Thoracic aorta (tissue), 2 donors: ENCODE results near the gene DMWD. TPM values are rescaled to one million over a fixed set of nuclear protein-coding genes. Genes with fewer than 3 reads are reported as not detected.

ENCODE experiments used
- ATAC-seq: fragments of 150-250 bp; one replicate; pipeline ENCODE4 v1.8.0; 2017; ENCODE audit warnings: low read depth; ENCODE audit not compliant: insufficient number of reproducible peaks, low FRiP score
- DNase-seq: peaks from one replicate; pipeline ENCODE4 v3.0.0-alpha.2; 2020; ENCODE audit warnings: low spot score
- H3K27ac ChIP-seq, 2 donors: fragments of 200-600 bp; sonication (generic); 1 replicate in 1 of 2; 2 replicates in 1 of 2; pipeline ENCODE4 v1.5.1; 2016; ENCODE audit warnings: mild to moderate bottlenecking in 2 of 2, moderate library complexity in 2 of 2
- H3K27me3 ChIP-seq: fragments of 200-600 bp; sonication (generic); replicated peaks from 2 replicates; pipeline ENCODE4 v1.6.0; 2016; ENCODE audit warnings: mild to moderate bottlenecking; ENCODE audit not compliant: insufficient read depth
- H3K36me3 ChIP-seq: fragments of 200-600 bp; sonication (generic); one replicate; pipeline ENCODE4 v1.5.1; 2016
- H3K4me1 ChIP-seq, 2 donors: fragments of 200-600 bp; sonication (generic); 1 replicate in 1 of 2; 2 replicates in 1 of 2; pipeline versions ENCODE4 v1.5.1 to v1.6.0; 2016; ENCODE audit warnings: low read depth in 2 of 2, mild to moderate bottlenecking in 1 of 2; ENCODE audit not compliant: control insufficient read depth in 1 of 2
- H3K4me3 ChIP-seq: fragments of 200-600 bp; sonication (generic); 2 replicates; pipeline ENCODE4 v1.5.1; 2016; ENCODE audit warnings: mild to moderate bottlenecking
- H3K9me3 ChIP-seq: fragments of 200-600 bp; sonication (generic); 2 replicates; pipeline ENCODE4 v1.5.1; 2016
- CTCF ChIP-seq: fragments of 200-600 bp; sonication (generic); IDR thresholded peaks from one replicate; pipeline ENCODE4 v1.5.1; 2019; ENCODE audit warnings: antibody characterized with exemption
- total RNA-seq, 2 donors: library from RNA; depleted of rRNA; stranded (reverse); fragments of >200 nt; gene quantifications; one replicate each; pipeline versions ENCODE4 v1.1.0 to v1.2.3, GENCODE V29; 2016

The DMWD gene
- total RNA-seq, 2 donors from 2014 or later = 79.1 to 91.1 TPM

GRCh38 chr19:45793876-45794275 is 1.2 kb upstream of the DMWD start:
- Histone ChIP-seq H3K4me3 (no peak overlapping the region), H3K27ac (no peak overlapping the region)
- ATAC-seq = no peak

GRCh38 chr19:45793178-45793564 is 526 bp upstream of the DMWD start:
- Histone ChIP-seq H3K27me3 (no peaks in the 10 kb centered on the region), H3K27ac (peak overlapping the region in 1 of 2 donors; percentile 41), H3K4me3 (peak overlapping the region; percentile 89), H3K4me1 (peaks cover 17 to 18% of the 10 kb centered on the region in 2 donors), H3K36me3 (peaks cover 18% of the 10 kb centered on the region), H3K9me3 (no peaks in the 10 kb centered on the region)
- no peak for TF ChIP-seq CTCF
- ATAC-seq = no peak
- no peak for DNase-seq

More at GRCh38 chr19:45793876-45794275, 1.2 kb upstream of the DMWD start:
- peaks cover 11% of the 10 kb centered on the region for H3K36me3 ChIP-seq
- no peak for DNase-seq
- peaks cover 17 to 24% of the 10 kb centered on the region in 2 donors for H3K4me1 ChIP-seq
- no peaks in the 10 kb centered on the region for H3K27me3 ChIP-seq
- no peak for TF ChIP-seq CTCF
- H3K9me3 ChIP-seq = no peaks in the 10 kb centered on the region

- Histone ChIP-seq H3K36me3 (peaks cover 30% of the 10 kb centered on the region), H3K4me1 (peaks cover 17 to 18% of the 10 kb centered on the region in 2 donors), H3K27ac (peak overlapping the region; percentile 65 to 67), H3K9me3 (no peaks in the 10 kb centered on the region), H3K4me3 (peak overlapping the region; percentile 89), H3K27me3 (no peaks in the 10 kb centered on the region)
- ATAC-seq (no peak), DNase-seq (no peak)
- no peak for TF ChIP-seq CTCF
Observed at GRCh38 chr19:45791744-45792469, 738 bp downstream of the DMWD start.

GRCh38 chr19:45790942-45791341 is 1.7 kb downstream of the DMWD start:
- Histone ChIP-seq H3K36me3 (peaks cover 31% of the 10 kb centered on the region), H3K27me3 (no peaks in the 10 kb centered on the region), H3K4me1 (peaks cover 17 to 18% of the 10 kb centered on the region in 2 donors), H3K4me3 (no peak overlapping the region), H3K9me3 (no peaks in the 10 kb centered on the region), H3K27ac (no peak overlapping the region)
- no peak for TF ChIP-seq CTCF
- ATAC-seq (no peak), DNase-seq (no peak)

- ATAC-seq = no peak
Observed at GRCh38 chr19:45789035-45789786, 3.4 kb downstream of the DMWD start.

More at GRCh38 chr19:45789035-45789786, 3.4 kb downstream of the DMWD start:
- H3K36me3 ChIP-seq = peaks cover 36% of the 10 kb centered on the region
- H3K4me3 ChIP-seq = no peak overlapping the region
- no peak for DNase-seq
- TF ChIP-seq CTCF = no peak
- no peaks in the 10 kb centered on the region for H3K27me3 ChIP-seq
- H3K4me1 ChIP-seq = peaks cover 24 to 35% of the 10 kb centered on the region in 2 donors
- H3K27ac ChIP-seq = no peak overlapping the region
- no peaks in the 10 kb centered on the region for H3K9me3 ChIP-seq
